K562 treated with DMSO at 1 percent for 4 hours (cell line): ENCODE measurements around the gene PRF1. TPM values are rescaled to one million over a fixed set of nuclear protein-coding genes. Genes with fewer than 3 reads are reported as not detected.

Experiments used
- total RNA-seq: library from RNA; unstranded; fragments of 300-600 nt; gene quantifications from 2 replicates; pipeline ENCODE4 v1.2.3, GENCODE V29; 2022; ENCODE audit not compliant: insufficient read depth

The PRF1 gene
- total RNA-seq: 4.8 and 14.0 TPM in 2 replicates

GRCh38 chr10:70602665-70603448 is at the start of gene PRF1:
Gene PRF1, minus strand, starts transcription at chr10:70602741. Its CDS starts 1,839 bp downstream, at chr10:70600902.

Other genes starting within 250 kb of the PRF1 start
- gene LRRC20, start 220.1 kb downstream of the PRF1 start, total RNA-seq: 12.6 and 15.7 TPM in 2 replicates
- 46.9 and 56.1 TPM in 2 replicates for gene EIF4EBP2, start 198.6 kb downstream of the PRF1 start, total RNA-seq
- not detected in 2 replicates for gene NODAL, start 161.1 kb downstream of the PRF1 start, total RNA-seq
- not detected in 2 replicates for gene PALD1, start 124.0 kb downstream of the PRF1 start, total RNA-seq
- 68.4 and 79.1 TPM in 2 replicates for gene ADAMTS14, start 69.8 kb upstream of the PRF1 start, total RNA-seq
- gene TBATA, start 182.6 kb upstream of the PRF1 start, total RNA-seq: not detected in 2 replicates
- gene SGPL1, start 213.2 kb upstream of the PRF1 start, total RNA-seq: 7.6 and 9.6 TPM in 2 replicates